GM12878 (cell line): ENCODE data around the gene GSTP1. TPM values are rescaled to one million over a fixed set of nuclear protein-coding genes. Genes with fewer than 3 reads are reported as not detected.

Experiments used
- EED ChIP-seq: sonication (generic); IDR thresholded peaks from 2 replicates; pipeline ENCODE4 v1.6.1; 2016; ENCODE audit warnings: antibody characterized with exemption, low read depth
- IKZF1 ChIP-seq: fragments of 450-650 bp; conservative IDR thresholded peaks from 2 replicates; pipeline ENCODE4 v1.6.1; 2017; ENCODE audit warnings: antibody characterized with exemption, mild to moderate bottlenecking
- MEF2B ChIP-seq: fragments of 450-650 bp; IDR thresholded peaks from 2 replicates; pipeline ENCODE4 v1.6.1; 2018; ENCODE audit warnings: mild to moderate bottlenecking, moderate library complexity; ENCODE audit not compliant: partially characterized antibody, poor library complexity, severe bottlenecking
- NRF1 ChIP-seq: conservative IDR thresholded peaks from 2 replicates; pipeline ENCODE4 v1.6.1; 2011; ENCODE audit warnings: mild to moderate bottlenecking, low read depth, low read length, improper control_type of control experiment
- STAT3 ChIP-seq: IDR thresholded peaks from 2 replicates; pipeline ENCODE4 v1.6.1; 2011; ENCODE audit warnings: low read depth, low read length, improper control_type of control experiment
- ZBED1 ChIP-seq: IDR thresholded peaks from 2 replicates; pipeline ENCODE4 v1.6.1; 2016; ENCODE audit warnings: borderline replicate concordance
- ZNF592 ChIP-seq: fragments of 450-650 bp; IDR thresholded peaks from 2 replicates; pipeline ENCODE4 v1.6.1; 2017; ENCODE audit warnings: mild to moderate bottlenecking, moderate library complexity
- ZNF687 ChIP-seq: fragments of 450-650 bp; IDR thresholded peaks from 2 replicates; pipeline ENCODE4 v1.6.1; 2017; ENCODE audit warnings: mild to moderate bottlenecking, moderate library complexity
- polyA plus RNA-seq, 11 experiments: library from polyadenylated mRNA; depleted of rRNA in 4 of 11; unstranded in 6 of 11; stranded (reverse) in 5 of 11; fragments of >200 nt; fragmentation: Nextera tagmentation in 4 of 11; fragmentation: Illumina TruSeq in 1 of 11; extraction: Ambion mirVana in 4 of 11; extraction: Trizol in 1 of 11; gene quantifications; 1 replicate in 1 of 11; 2 replicates in 10 of 11; pipeline versions ENCODE4 v1.2.1 to v1.2.3, GENCODE V29; 2011 to 2016; ENCODE audit warnings: inconsistent platforms in 2 of 11, missing spikeins in 2 of 11, low read depth in 1 of 11
- total RNA-seq, 4 experiments: library from RNA; depleted of rRNA in 3 of 4; stranded (reverse); fragments of >200 nt in 3 of 4; fragmentation: Illumina TruSeq in 1 of 4; extraction: Trizol in 1 of 4; gene quantifications; 2 replicates each; pipeline versions ENCODE4 v1.2.1 to v1.2.3, GENCODE V29; 2013 to 2021

The GSTP1 gene
- total and polyA plus RNA-seq, 10 of the 15 experiments (the other 5 are each of a cell fraction or from before 2014, with no cell fraction given) = 469 to 1,788 (median 955) TPM

GRCh38 chr11:67581469-67581868 lies 2.1 kb upstream of the GSTP1 start (continued):
- TF ChIP-seq EED (no peak), NRF1 (no peak), ZNF687 (no peak), MEF2B (no peak), ZBED1 (no peak), STAT3 (no peak), ZNF592 (no peak), IKZF1 (no peak)
